ENCODE results near the gene MAP9. TPM values are rescaled to one million over a fixed set of nuclear protein-coding genes. Genes with fewer than 3 reads are reported as not detected.

MAP9 gene
- total and polyA plus RNA-seq, 2 donors (not counting 3 experiments of a cell fraction or from before 2014, with no cell fraction given): 0.17 to 1.3 TPM

GRCh38 chr4:155407480-155407879, 30.7 kb upstream of the MAP9 start:
- POLR2A ChIA-PET: no interaction called here

More at GRCh38 chr4:155407480-155407879, 30.7 kb upstream of the MAP9 start:
- Histone ChIP-seq H3K79me2 (ENCODE audit: control insufficient read depth, insufficient read depth, low read length) (no peaks in the 10 kb centered on the region), H3K36me3 (ENCODE audit: control insufficient read depth in 2 of 2, extremely low read depth in 1 of 2, insufficient read depth in 2 of 2, low read length in 2 of 2) (no peaks in the 10 kb centered on the region), H2AFZ (ENCODE audit: low read depth, low read length) (no peak overlapping the region), H3K4me3 (replicated peaks in 1 of 3; ENCODE audit: insufficient read depth in 1 of 3, low read depth in 1 of 3, low read length in 3 of 3) (no peak overlapping the region), H3K9me3 (replicated peaks; ENCODE audit: control insufficient read depth, insufficient read depth, low read length) (no peaks in the 10 kb centered on the region), H3K27ac (ENCODE audit: insufficient read depth, low read depth, low read length) (no peak overlapping the region), H3K9ac (replicated peaks; ENCODE audit: extremely low read depth, insufficient read depth, low read length) (no peak overlapping the region), H3K9me1 (replicated peaks; ENCODE audit: control insufficient read depth, extremely low read depth, insufficient read depth, low read length) (no peaks in the 10 kb centered on the region), H4K20me1 (replicated peaks; ENCODE audit: control insufficient read depth, extremely low read depth, insufficient read depth, low read length) (no peaks in the 10 kb centered on the region), H3K27me3 (ENCODE audit: control insufficient read depth in 2 of 2, insufficient read depth in 2 of 2, low read length in 2 of 2) (peaks cover 2 to 4% of the 10 kb centered on the region in 2 experiments), H3K4me2 (ENCODE audit: insufficient read depth, low read length) (no peak overlapping the region), H3K4me1 (ENCODE audit: control insufficient read depth, extremely low read depth, insufficient read depth, low read length) (no peaks in the 10 kb centered on the region)
- FAIRE-seq: no peak
- intact Hi-C loops (cut with micrococcal nuclease): no loop called here
- no TSS peak for BruUV-seq (replicated peaks)
- dilution Hi-C loops (cut with MboI; ENCODE audit: extremely low pct_ligation_motif_present, low sequenced_read_pairs): no loop called here
- no peak for DNase-seq (ENCODE audit: low read depth, low spot score)
- CTCF ChIA-PET: interaction anchor here (1.0 kb wide), 1 partner anchor 9 kb away, joined by 3 read pairs; no protein-coding TSS in a partner anchor
- no peak for TF ChIP-seq GATA2 (IDR thresholded peaks at IDR 0.05; ENCODE audit: insufficient read depth, insufficient read length, low read depth, low read length)
- no peak for TF ChIP-seq JUN (IDR thresholded peaks at IDR 0.05; ENCODE audit: borderline replicate concordance, insufficient read depth, insufficient read length, low read depth)
- no peak for TF ChIP-seq MAX (IDR thresholded peaks at IDR 0.05; ENCODE audit: insufficient read depth, insufficient read length)
- TF ChIP-seq POLR2AphosphoS5 (IDR thresholded peaks at IDR 0.05; ENCODE audit: insufficient read depth, low read depth, low read length): no peak
- no peak for TF ChIP-seq EZH2 (IDR thresholded peaks at IDR 0.05; ENCODE audit: borderline replicate concordance, low read depth, low read length, severe bottlenecking)
- no peak for TF ChIP-seq POLR2A (IDR thresholded peaks at IDR 0.05; ENCODE audit: low read depth, low read length)
- no peak for TF ChIP-seq CTCF (IDR thresholded peaks at IDR 0.05; ENCODE audit: extremely low read depth in 1 of 2, insufficient read depth in 1 of 2, low read depth in 1 of 2, low read length in 2 of 2)
- no peak for TF ChIP-seq MYC (IDR thresholded peaks at IDR 0.05; ENCODE audit: low read depth, low read length)
- no peak for TF ChIP-seq FOS (IDR thresholded peaks at IDR 0.05; ENCODE audit: borderline replicate concordance, insufficient read depth, low read length)

All from endothelial cell of umbilical vein (primary cell).